HepG2 (cell line): Measurements from ENCODE around the gene SBK3. TPM values are rescaled to one million over a fixed set of nuclear protein-coding genes. Genes with fewer than 3 reads are reported as not detected.

ENCODE experiments used
- KDM6A ChIP-seq: IDR thresholded peaks from 2 replicates; pipeline ENCODE4 v1.6.1; 2016; ENCODE audit warnings: low read depth
- MYC ChIP-seq: sonication (generic); formaldehyde crosslinking; IDR thresholded peaks from 2 replicates; pipeline ENCODE4 v1.9.0; 2021; ENCODE audit warnings: missing genetic modification reagents, borderline replicate concordance
- TCF7L2 ChIP-seq: IDR thresholded peaks from 2 replicates; pipeline ENCODE4 v1.6.1; 2011; ENCODE audit warnings: mild to moderate bottlenecking, low read depth, low read length, moderate library complexity
- TEAD2 ChIP-seq: sonication (generic); formaldehyde crosslinking; IDR thresholded peaks from 2 replicates; pipeline ENCODE4 v1.9.0; 2021; ENCODE audit warnings: missing genetic modification reagents
- U2AF1 ChIP-seq: fragments of 200-400 bp; formaldehyde crosslinking; optimal IDR thresholded peaks from 2 replicates; pipeline ENCODE3; 2017; ENCODE audit warnings: mild to moderate bottlenecking, low read depth, low read length
- ZNF136 ChIP-seq: sonication (generic); formaldehyde crosslinking; IDR thresholded peaks from 2 replicates; pipeline ENCODE4 v1.8.1; 2022; ENCODE audit warnings: low read depth, mild to moderate bottlenecking, moderate library complexity, missing genetic modification reagents
- ZNF260 ChIP-seq: sonication (generic); formaldehyde crosslinking; IDR thresholded peaks from 2 replicates; pipeline ENCODE4 v1.4.0; 2020; ENCODE audit warnings: missing genetic modification reagents, low read depth, mild to moderate bottlenecking, borderline replicate concordance
- ZNF33B ChIP-seq: sonication (generic); formaldehyde crosslinking; IDR thresholded peaks from 2 replicates; pipeline ENCODE4 v1.5.1; 2020; ENCODE audit warnings: mild to moderate bottlenecking, missing genetic modification reagents
- ZNF432 ChIP-seq: sonication (generic); formaldehyde crosslinking; IDR thresholded peaks from 2 replicates; pipeline ENCODE4 v1.5.0; 2020; ENCODE audit warnings: missing genetic modification reagents, mild to moderate bottlenecking, borderline replicate concordance
- ZNF598 ChIP-seq: sonication (generic); formaldehyde crosslinking; IDR thresholded peaks from 2 replicates; pipeline ENCODE4 v1.5.1; 2020; ENCODE audit warnings: mild to moderate bottlenecking, missing genetic modification reagents, borderline replicate concordance
- ZNF605 ChIP-seq: sonication (generic); formaldehyde crosslinking; IDR thresholded peaks from 2 replicates; pipeline ENCODE4 v1.8.0; 2022; ENCODE audit warnings: mild to moderate bottlenecking, missing genetic modification reagents
- ZNF772 ChIP-seq: sonication (generic); formaldehyde crosslinking; IDR thresholded peaks from 2 replicates; pipeline ENCODE4 v1.5.0; 2020; ENCODE audit warnings: mild to moderate bottlenecking, missing genetic modification reagents
- ZSCAN22 ChIP-seq: sonication (generic); formaldehyde crosslinking; IDR thresholded peaks from 2 replicates; pipeline ENCODE4 v1.4.0; 2020; ENCODE audit warnings: mild to moderate bottlenecking, missing genetic modification reagents
- polyA plus RNA-seq, 8 experiments: library from polyadenylated mRNA; depleted of rRNA in 3 of 8; stranded (reverse) in 7 of 8; unstranded in 1 of 8; fragments of >200 nt; fragmentation: Illumina TruSeq in 4 of 8; extraction: Trizol in 4 of 8; gene quantifications; 2 replicates each; pipeline versions ENCODE4 v1.2.1 to v1.2.3, GENCODE V29; 2011 to 2016; ENCODE audit warnings: low read depth in 4 of 8, missing spikeins in 1 of 8, mixed read lengths in 1 of 8; ENCODE audit not compliant: insufficient read depth in 1 of 8
- total RNA-seq, 5 experiments: library from RNA; depleted of rRNA; stranded (reverse); fragments of >200 nt; fragmentation: Illumina TruSeq; extraction: Trizol; gene quantifications; 2 replicates each; pipeline ENCODE4 v1.2.3, GENCODE V29; 2016; ENCODE audit warnings: low read depth in 1 of 5
- TF ChIP-seq, protein P1 (sequence below): sonication (generic); formaldehyde crosslinking; IDR thresholded peaks from 2 replicates; pipeline ENCODE4 v1.4.0; 2020; ENCODE audit warnings: missing genetic modification reagents, borderline replicate concordance
- TF ChIP-seq, protein P2 (sequence below): sonication (generic); formaldehyde crosslinking; IDR thresholded peaks from one replicate; pipeline ENCODE4 v1.5.1; 2020; ENCODE audit warnings: mild to moderate bottlenecking, missing genetic modification reagents; ENCODE audit errors: not compliant biosample characterization
- TF ChIP-seq, protein P3 (sequence below): sonication (generic); formaldehyde crosslinking; IDR thresholded peaks from 2 replicates; pipeline ENCODE4 v1.5.0; 2020; ENCODE audit warnings: missing genetic modification reagents
- TF ChIP-seq, protein P4 (sequence below): sonication (generic); formaldehyde crosslinking; IDR thresholded peaks from 2 replicates; pipeline ENCODE4 v1.5.0; 2020; ENCODE audit warnings: missing genetic modification reagents

Gene SBK3
- total and polyA plus RNA-seq, 2 of the 13 experiments (the other 11 are each of a cell fraction or from before 2014, with no cell fraction given) = 0.66 to 0.77 TPM

DNA sequence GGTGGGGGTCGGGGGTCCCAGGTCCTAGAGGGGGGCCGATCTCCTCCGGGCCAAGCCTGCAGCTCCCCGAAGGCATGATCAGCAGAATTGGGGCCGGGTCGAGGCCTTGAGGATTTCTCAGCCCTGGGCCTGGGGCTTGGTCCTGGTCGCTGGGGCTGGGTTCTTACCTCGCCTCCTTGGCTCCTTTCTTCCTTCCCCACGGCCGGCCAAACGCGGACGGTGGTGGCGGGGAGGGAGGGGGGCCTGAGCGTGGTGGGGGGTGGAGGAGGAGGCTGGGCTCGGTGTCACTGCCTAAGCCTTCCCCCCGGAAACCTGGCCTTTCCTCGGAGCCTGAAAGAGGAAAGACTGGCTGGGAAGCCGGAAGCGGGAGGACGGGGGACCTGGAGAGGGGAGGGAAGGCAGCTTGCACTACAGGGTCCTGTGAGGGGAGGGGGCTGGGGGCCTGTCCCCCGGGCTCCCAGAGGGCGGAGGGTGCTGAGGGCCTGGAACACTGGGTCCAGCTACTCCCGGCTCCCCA, 35.3 kb upstream of the SBK3 start, which contains the start of gene ZNF579 (continued):
- TF ChIP-seq, protein P1, sequence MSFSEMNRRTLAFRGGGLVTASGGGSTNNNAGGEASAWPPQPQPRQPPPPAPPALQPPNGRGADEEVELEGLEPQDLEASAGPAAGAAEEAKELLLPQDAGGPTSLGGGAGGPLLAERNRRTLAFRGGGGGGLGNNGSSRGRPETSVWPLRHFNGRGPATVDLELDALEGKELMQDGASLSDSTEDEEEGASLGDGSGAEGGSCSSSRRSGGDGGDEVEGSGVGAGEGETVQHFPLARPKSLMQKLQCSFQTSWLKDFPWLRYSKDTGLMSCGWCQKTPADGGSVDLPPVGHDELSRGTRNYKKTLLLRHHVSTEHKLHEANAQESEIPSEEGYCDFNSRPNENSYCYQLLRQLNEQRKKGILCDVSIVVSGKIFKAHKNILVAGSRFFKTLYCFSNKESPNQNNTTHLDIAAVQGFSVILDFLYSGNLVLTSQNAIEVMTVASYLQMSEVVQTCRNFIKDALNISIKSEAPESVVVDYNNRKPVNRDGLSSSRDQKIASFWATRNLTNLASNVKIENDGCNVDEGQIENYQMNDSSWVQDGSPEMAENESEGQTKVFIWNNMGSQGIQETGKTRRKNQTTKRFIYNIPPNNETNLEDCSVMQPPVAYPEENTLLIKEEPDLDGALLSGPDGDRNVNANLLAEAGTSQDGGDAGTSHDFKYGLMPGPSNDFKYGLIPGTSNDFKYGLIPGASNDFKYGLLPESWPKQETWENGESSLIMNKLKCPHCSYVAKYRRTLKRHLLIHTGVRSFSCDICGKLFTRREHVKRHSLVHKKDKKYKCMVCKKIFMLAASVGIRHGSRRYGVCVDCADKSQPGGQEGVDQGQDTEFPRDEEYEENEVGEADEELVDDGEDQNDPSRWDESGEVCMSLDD (CRISPR knock-in tag) = no peak
- TF ChIP-seq ZNF432 (CRISPR knock-in tag) (no peak), KDM6A (CRISPR knock-in tag) (no peak), MYC (no peak; the same call in 1 of the 2 replicates), ZSCAN22 (CRISPR knock-in tag) (0 out of 2 replicates have a peak, but pooled peaks have one; percentile 58), ZNF598 (CRISPR knock-in tag) (no peak), ZNF33B (no peak), TEAD2 (CRISPR knock-in tag) (no peak), ZNF605 (CRISPR knock-in tag) (peak; percentile 87), ZNF260 (CRISPR knock-in tag) (no peak), TCF7L2 (no peak), U2AF1 (no peak), ZNF772 (CRISPR knock-in tag) (peak; percentile 68; the same call in 1 of the 2 replicates), ZNF136 (CRISPR knock-in tag) (no peak)
- TF ChIP-seq, protein P2, sequence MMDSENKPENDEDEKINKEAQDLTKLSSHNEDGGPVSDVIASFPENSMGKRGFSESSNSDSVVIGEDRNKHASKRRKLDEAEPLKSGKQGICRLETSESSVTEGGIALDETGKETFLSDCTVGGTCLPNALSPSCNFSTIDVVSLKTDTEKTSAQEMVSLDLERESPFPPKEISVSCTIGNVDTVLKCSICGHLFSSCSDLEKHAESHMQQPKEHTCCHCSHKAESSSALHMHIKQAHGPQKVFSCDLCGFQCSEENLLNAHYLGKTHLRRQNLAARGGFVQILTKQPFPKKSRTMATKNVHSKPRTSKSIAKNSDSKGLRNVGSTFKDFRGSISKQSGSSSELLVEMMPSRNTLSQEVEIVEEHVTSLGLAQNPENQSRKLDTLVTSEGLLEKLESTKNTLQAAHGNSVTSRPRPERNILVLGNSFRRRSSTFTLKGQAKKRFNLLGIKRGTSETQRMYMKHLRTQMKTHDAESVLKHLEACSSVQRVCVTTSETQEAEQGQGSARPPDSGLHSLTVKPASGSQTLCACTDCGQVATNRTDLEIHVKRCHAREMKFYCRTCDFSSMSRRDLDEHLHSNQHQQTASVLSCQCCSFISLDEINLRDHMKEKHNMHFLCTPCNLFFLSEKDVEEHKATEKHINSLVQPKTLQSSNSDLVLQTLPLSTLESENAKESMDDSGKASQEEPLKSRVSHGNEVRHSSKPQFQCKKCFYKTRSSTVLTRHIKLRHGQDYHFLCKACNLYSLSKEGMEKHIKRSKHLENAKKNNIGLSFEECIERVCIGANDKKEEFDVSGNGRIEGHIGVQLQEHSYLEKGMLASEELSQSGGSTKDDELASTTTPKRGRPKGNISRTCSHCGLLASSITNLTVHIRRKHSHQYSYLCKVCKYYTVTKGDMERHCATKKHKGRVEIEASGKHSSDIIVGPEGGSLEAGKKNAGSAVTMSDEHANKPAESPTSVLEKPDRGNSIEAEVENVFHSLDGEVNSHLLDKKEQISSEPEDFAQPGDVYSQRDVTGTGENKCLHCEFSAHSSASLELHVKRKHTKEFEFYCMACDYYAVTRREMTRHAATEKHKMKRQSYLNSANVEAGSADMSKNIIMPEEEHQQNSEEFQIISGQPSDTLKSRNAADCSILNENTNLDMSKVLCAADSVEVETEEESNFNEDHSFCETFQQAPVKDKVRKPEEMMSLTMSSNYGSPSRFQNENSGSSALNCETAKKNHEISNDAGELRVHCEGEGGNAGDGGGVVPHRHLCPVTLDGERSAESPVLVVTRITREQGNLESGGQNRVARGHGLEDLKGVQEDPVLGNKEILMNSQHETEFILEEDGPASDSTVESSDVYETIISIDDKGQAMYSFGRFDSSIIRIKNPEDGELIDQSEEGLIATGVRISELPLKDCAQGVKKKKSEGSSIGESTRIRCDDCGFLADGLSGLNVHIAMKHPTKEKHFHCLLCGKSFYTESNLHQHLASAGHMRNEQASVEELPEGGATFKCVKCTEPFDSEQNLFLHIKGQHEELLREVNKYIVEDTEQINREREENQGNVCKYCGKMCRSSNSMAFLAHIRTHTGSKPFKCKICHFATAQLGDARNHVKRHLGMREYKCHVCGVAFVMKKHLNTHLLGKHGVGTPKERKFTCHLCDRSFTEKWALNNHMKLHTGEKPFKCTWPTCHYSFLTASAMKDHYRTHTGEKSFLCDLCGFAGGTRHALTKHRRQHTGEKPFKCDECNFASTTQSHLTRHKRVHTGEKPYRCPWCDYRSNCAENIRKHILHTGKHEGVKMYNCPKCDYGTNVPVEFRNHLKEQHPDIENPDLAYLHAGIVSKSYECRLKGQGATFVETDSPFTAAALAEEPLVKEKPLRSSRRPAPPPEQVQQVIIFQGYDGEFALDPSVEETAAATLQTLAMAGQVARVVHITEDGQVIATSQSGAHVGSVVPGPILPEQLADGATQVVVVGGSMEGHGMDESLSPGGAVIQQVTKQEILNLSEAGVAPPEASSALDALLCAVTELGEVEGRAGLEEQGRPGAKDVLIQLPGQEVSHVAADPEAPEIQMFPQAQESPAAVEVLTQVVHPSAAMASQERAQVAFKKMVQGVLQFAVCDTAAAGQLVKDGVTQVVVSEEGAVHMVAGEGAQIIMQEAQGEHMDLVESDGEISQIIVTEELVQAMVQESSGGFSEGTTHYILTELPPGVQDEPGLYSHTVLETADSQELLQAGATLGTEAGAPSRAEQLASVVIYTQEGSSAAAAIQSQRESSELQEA (CRISPR knock-in tag) = no peak
- TF ChIP-seq, protein P3, sequence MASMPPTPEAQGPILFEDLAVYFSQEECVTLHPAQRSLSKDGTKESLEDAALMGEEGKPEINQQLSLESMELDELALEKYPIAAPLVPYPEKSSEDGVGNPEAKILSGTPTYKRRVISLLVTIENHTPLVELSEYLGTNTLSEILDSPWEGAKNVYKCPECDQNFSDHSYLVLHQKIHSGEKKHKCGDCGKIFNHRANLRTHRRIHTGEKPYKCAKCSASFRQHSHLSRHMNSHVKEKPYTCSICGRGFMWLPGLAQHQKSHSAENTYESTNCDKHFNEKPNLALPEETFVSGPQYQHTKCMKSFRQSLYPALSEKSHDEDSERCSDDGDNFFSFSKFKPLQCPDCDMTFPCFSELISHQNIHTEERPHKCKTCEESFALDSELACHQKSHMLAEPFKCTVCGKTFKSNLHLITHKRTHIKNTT (CRISPR knock-in tag) = no peak
- TF ChIP-seq, protein P4, sequence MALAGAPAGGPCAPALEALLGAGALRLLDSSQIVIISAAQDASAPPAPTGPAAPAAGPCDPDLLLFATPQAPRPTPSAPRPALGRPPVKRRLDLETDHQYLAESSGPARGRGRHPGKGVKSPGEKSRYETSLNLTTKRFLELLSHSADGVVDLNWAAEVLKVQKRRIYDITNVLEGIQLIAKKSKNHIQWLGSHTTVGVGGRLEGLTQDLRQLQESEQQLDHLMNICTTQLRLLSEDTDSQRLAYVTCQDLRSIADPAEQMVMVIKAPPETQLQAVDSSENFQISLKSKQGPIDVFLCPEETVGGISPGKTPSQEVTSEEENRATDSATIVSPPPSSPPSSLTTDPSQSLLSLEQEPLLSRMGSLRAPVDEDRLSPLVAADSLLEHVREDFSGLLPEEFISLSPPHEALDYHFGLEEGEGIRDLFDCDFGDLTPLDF (CRISPR knock-in tag) = no peak
